ENCODE measurements around the gene MAST1.
A peak's percentile ranks its signal among the peaks of the same experiment; 100 is the strongest.

Gene MAST1

GRCh38 chr19:12847159-12848139 is 9.1 kb downstream of the MAST1 start:
- peak; percentile 31 for DNase-seq (ENCODE audit: extremely low read depth, low read depth)

GRCh38 chr19:12856653-12857052 is 18.3 kb downstream of the MAST1 start:
- no peak for DNase-seq (ENCODE audit: extremely low read depth, low read depth)
- TF ChIP-seq CTCF (IDR thresholded peaks at IDR 0.05; ENCODE audit: low read depth, low read length) = no peak

More at GRCh38 chr19:12847159-12848139, 9.1 kb downstream of the MAST1 start:
- TF ChIP-seq CTCF (IDR thresholded peaks at IDR 0.05; ENCODE audit: low read depth, low read length) = peak; percentile 73

- no peak for DNase-seq (ENCODE audit: extremely low read depth, low read depth)
- no peak for TF ChIP-seq CTCF (IDR thresholded peaks at IDR 0.05; ENCODE audit: low read depth, low read length)
These were observed 20.0 kb downstream of the MAST1 start for GRCh38 chr19:12858041-12858928.

GRCh38 chr19:12859546-12859945 is 21.2 kb downstream of the MAST1 start:
- no peak for TF ChIP-seq CTCF (IDR thresholded peaks at IDR 0.05; ENCODE audit: low read depth, low read length)
- no peak for DNase-seq (ENCODE audit: extremely low read depth, low read depth)

GRCh38 chr19:12864143-12864542 is 25.8 kb downstream of the MAST1 start:
- DNase-seq (ENCODE audit: extremely low read depth, low read depth) = no peak
- TF ChIP-seq CTCF (IDR thresholded peaks at IDR 0.05; ENCODE audit: low read depth, low read length) = no peak

GRCh38 chr19:12864721-12865715 is 26.7 kb downstream of the MAST1 start:
- no peak for TF ChIP-seq CTCF (IDR thresholded peaks at IDR 0.05; ENCODE audit: low read depth, low read length)
- no peak for DNase-seq (ENCODE audit: extremely low read depth, low read depth)

Data from AG09319 (cell line).